Astrocyte (in vitro differentiated cells and primary cell): Measurements from ENCODE around the gene IFNAR1. TPM values are rescaled to one million over a fixed set of nuclear protein-coding genes. Genes with fewer than 3 reads are reported as not detected.

Experiments
- DNase-seq: peaks from one replicate; pipeline ENCODE4 v3.0.0-alpha.2; 2010; ENCODE audit warnings: low read depth
- FAIRE-seq: peaks from 2 replicates; lab custom pipeline; 2011; peaks lifted over from hg19 to GRCh38; lab: Jason Lieb, UNC
- H2AFZ ChIP-seq: 2 replicates; pipeline ENCODE4 v1.6.0; 2012; ENCODE audit warnings: low read depth, low read length, inconsistent platforms
- H3K27ac ChIP-seq: 2 replicates; pipeline ENCODE4 v1.5.1; 2011; ENCODE audit warnings: low read depth, low read length, inconsistent platforms
- H3K27me3 ChIP-seq: 2 replicates; pipeline ENCODE4 v1.6.0; 2011; ENCODE audit warnings: low read length, inconsistent platforms; ENCODE audit not compliant: insufficient read depth
- H3K36me3 ChIP-seq: 2 replicates; pipeline ENCODE4 v1.5.1; 2011; ENCODE audit warnings: low read length, inconsistent platforms; ENCODE audit not compliant: insufficient read depth
- H3K4me1 ChIP-seq: 2 replicates; pipeline ENCODE4 v1.5.1; 2011; ENCODE audit warnings: low read length, inconsistent platforms; ENCODE audit not compliant: insufficient read depth
- H3K4me2 ChIP-seq: 2 replicates; pipeline ENCODE4 v1.6.0; 2012; ENCODE audit warnings: low read length, inconsistent platforms
- H3K4me3 ChIP-seq: 2 replicates; pipeline ENCODE4 v1.5.1; 2011; ENCODE audit warnings: low read depth, mild to moderate bottlenecking, low read length, inconsistent platforms; ENCODE audit not compliant: insufficient read depth
- H3K79me2 ChIP-seq: 2 replicates; pipeline ENCODE4 v1.6.0; 2012; ENCODE audit warnings: mild to moderate bottlenecking, low read length, inconsistent platforms; ENCODE audit not compliant: insufficient read depth
- H3K9ac ChIP-seq: 2 replicates; pipeline ENCODE4 v1.6.0; 2012; ENCODE audit warnings: mild to moderate bottlenecking, low read length, inconsistent platforms
- H3K9me3 ChIP-seq: 2 replicates; pipeline ENCODE4 v1.5.1; 2012; ENCODE audit warnings: low read depth, mild to moderate bottlenecking, low read length, inconsistent platforms; ENCODE audit not compliant: insufficient read depth
- H4K20me1 ChIP-seq: 2 replicates; pipeline ENCODE4 v1.6.0; 2012; ENCODE audit warnings: low read length, inconsistent platforms; ENCODE audit not compliant: insufficient read depth
- H3K27ac Mint-ChIP-seq: one replicate; pipeline ENCODE4 v1.8.0; 2021; ENCODE audit warnings: mild to moderate bottlenecking, mixed read lengths; ENCODE audit not compliant: unreplicated experiment
- H3K27me3 Mint-ChIP-seq: one replicate; pipeline ENCODE4 v1.8.0; 2021; ENCODE audit warnings: low read depth, mixed read lengths; ENCODE audit not compliant: unreplicated experiment
- H3K36me3 Mint-ChIP-seq: one replicate; pipeline ENCODE4 v1.8.0; 2021; ENCODE audit warnings: low read depth, mixed read lengths; ENCODE audit not compliant: unreplicated experiment
- H3K4me1 Mint-ChIP-seq: one replicate; pipeline ENCODE4 v1.8.0; 2021; ENCODE audit warnings: low read depth, mixed read lengths; ENCODE audit not compliant: unreplicated experiment
- H3K4me3 Mint-ChIP-seq: one replicate; pipeline ENCODE4 v1.8.0; 2021; ENCODE audit warnings: mild to moderate bottlenecking, moderate library complexity, mixed read lengths; ENCODE audit not compliant: unreplicated experiment
- H3K9me3 Mint-ChIP-seq: one replicate; pipeline ENCODE4 v1.8.0; 2021; ENCODE audit warnings: mild to moderate bottlenecking, mixed read lengths; ENCODE audit not compliant: unreplicated experiment
- CTCF ChIP-seq: IDR thresholded peaks from 2 replicates; pipeline ENCODE4 v1.5.1; 2011; ENCODE audit warnings: low read depth, mild to moderate bottlenecking, inconsistent platforms, low read length, moderate library complexity; ENCODE audit not compliant: insufficient read depth
- EZH2 ChIP-seq: IDR thresholded peaks from 2 replicates; pipeline ENCODE4 v1.6.1; 2012; ENCODE audit warnings: mild to moderate bottlenecking, low read length, inconsistent platforms; ENCODE audit not compliant: insufficient read depth
- total RNA-seq: library from RNA; stranded (reverse); gene quantifications from 2 replicates; pipeline ENCODE4 v1.2.1, GENCODE V29; 2021

Gene IFNAR1
- total RNA-seq, 1 donor from 2014 or later, result 44.0 TPM

- no peak for TF ChIP-seq CTCF
- TF ChIP-seq EZH2, result no peak
- Histone ChIP-seq H3K4me2 (no peak overlapping the region), H3K79me2 (no peaks in the 10 kb centered on the region), H3K9ac (no peak overlapping the region), H3K36me3 (no peaks in the 10 kb centered on the region), H4K20me1 (no peaks in the 10 kb centered on the region), H3K27ac (no peak overlapping the region), H2AFZ (no peak overlapping the region), H3K27me3 (peaks cover 17% of the 10 kb centered on the region), H3K4me1 (peaks cover 3% of the 10 kb centered on the region), H3K4me3 (no peak overlapping the region), H3K9me3 (no peaks in the 10 kb centered on the region)
- no peak for DNase-seq
- FAIRE-seq, result no peak
- no peaks in the 10 kb centered on the region for H3K36me3 Mint-ChIP-seq
- H3K27ac Mint-ChIP-seq, result no peak overlapping the region
- no peak overlapping the region for H3K4me3 Mint-ChIP-seq
- H3K4me1 Mint-ChIP-seq, result peaks cover 22% of the 10 kb centered on the region
- H3K27me3 Mint-ChIP-seq, result peaks cover 7% of the 10 kb centered on the region
- no peaks in the 10 kb centered on the region for H3K9me3 Mint-ChIP-seq
Observed at GRCh38 chr21:33313183-33313582, 11.6 kb upstream of the IFNAR1 start.

GRCh38 chr21:33313611-33314010 is 11.2 kb upstream of the IFNAR1 start:
- H3K27me3 Mint-ChIP-seq, result peaks cover 10% of the 10 kb centered on the region
- Histone ChIP-seq H3K4me2 (no peak overlapping the region), H3K27me3 (peaks cover 17% of the 10 kb centered on the region), H3K79me2 (no peaks in the 10 kb centered on the region), H3K9me3 (no peaks in the 10 kb centered on the region), H3K4me3 (no peak overlapping the region), H3K36me3 (no peaks in the 10 kb centered on the region), H4K20me1 (no peaks in the 10 kb centered on the region), H2AFZ (no peak overlapping the region), H3K4me1 (peaks cover 3% of the 10 kb centered on the region), H3K9ac (no peak overlapping the region), H3K27ac (no peak overlapping the region)
- TF ChIP-seq CTCF (no peak), EZH2 (no peak)
- peak overlapping the region; percentile 47 for H3K27ac Mint-ChIP-seq
- no peak for DNase-seq
- H3K4me1 Mint-ChIP-seq, result peaks cover 22% of the 10 kb centered on the region
- H3K9me3 Mint-ChIP-seq, result no peaks in the 10 kb centered on the region
- FAIRE-seq, result no peak
- H3K36me3 Mint-ChIP-seq, result no peaks in the 10 kb centered on the region
- H3K4me3 Mint-ChIP-seq, result no peak overlapping the region

GRCh38 chr21:33314111-33314510 is 10.7 kb upstream of the IFNAR1 start:
- H3K4me2 ChIP-seq, result no peak overlapping the region
- DNase-seq (peak; percentile 90), FAIRE-seq (no peak)
- no peak overlapping the region for H3K4me3 ChIP-seq
- peaks cover 10% of the 10 kb centered on the region for H3K27me3 Mint-ChIP-seq
- H3K36me3 Mint-ChIP-seq, result no peaks in the 10 kb centered on the region
- H2AFZ ChIP-seq, result no peak overlapping the region
- H3K4me1 ChIP-seq, result peaks cover 3% of the 10 kb centered on the region
- H3K27ac ChIP-seq, result no peak overlapping the region
- H3K36me3 ChIP-seq, result no peaks in the 10 kb centered on the region
- no peak overlapping the region for H3K9ac ChIP-seq
- H3K27ac Mint-ChIP-seq, result peak overlapping the region; percentile 47
- H3K9me3 Mint-ChIP-seq, result no peaks in the 10 kb centered on the region
- H3K27me3 ChIP-seq, result peaks cover 17% of the 10 kb centered on the region
- H4K20me1 ChIP-seq, result no peaks in the 10 kb centered on the region
- H3K4me1 Mint-ChIP-seq, result peaks cover 19% of the 10 kb centered on the region
- H3K79me2 ChIP-seq, result no peaks in the 10 kb centered on the region
- no peak overlapping the region for H3K4me3 Mint-ChIP-seq
- no peaks in the 10 kb centered on the region for H3K9me3 ChIP-seq
- TF ChIP-seq CTCF, result no peak
- TF ChIP-seq EZH2, result no peak
